WTC11 (cell line): Measurements from ENCODE around the gene CAND2. TPM values are rescaled to one million over a fixed set of nuclear protein-coding genes. Genes with fewer than 3 reads are reported as not detected.

Experiments used
- ATAC-seq: fragments of 200-7000 bp; cut with Tn5 transposase; 2 replicates; pipeline ENCODE4 v1.10.0; 2021; ENCODE audit warnings: mild to moderate bottlenecking, moderate library complexity
- CTCF ChIA-PET: fragments of 300-600 bp; sonication (Branson Sonifier 250); formaldehyde crosslinking; loops from one replicate; lab custom pipeline; 2021; ENCODE audit warnings: antibody characterized with exemption; lab: Charles Lee
- POLR2A ChIA-PET: fragments of 350-600 bp; sonication (Branson Sonifier 250); formaldehyde crosslinking; loops from one replicate; lab custom pipeline; 2021; ENCODE audit warnings: antibody characterized with exemption; lab: Charles Lee
- DNase-seq: peaks from one replicate; pipeline ENCODE4 v3.0.0; 2021; ENCODE audit warnings: low spot score
- H3K27ac Mint-ChIP-seq: 2 replicates; pipeline ENCODE4 v1.8.0; 2021; ENCODE audit warnings: mixed read lengths
- H3K27me3 Mint-ChIP-seq: 2 replicates; pipeline ENCODE4 v1.8.0; 2021; ENCODE audit warnings: low read depth, mild to moderate bottlenecking, moderate library complexity, mixed read lengths
- H3K36me3 Mint-ChIP-seq: 2 replicates; pipeline ENCODE4 v1.8.0; 2021; ENCODE audit warnings: mixed read lengths
- H3K4me1 Mint-ChIP-seq: 2 replicates; pipeline ENCODE4 v1.8.0; 2022; ENCODE audit warnings: mixed read lengths
- H3K4me3 Mint-ChIP-seq: 2 replicates; pipeline ENCODE4 v1.8.0; 2021; ENCODE audit warnings: mild to moderate bottlenecking, moderate library complexity, mixed read lengths
- H3K9me3 Mint-ChIP-seq: 2 replicates; pipeline ENCODE4 v1.8.0; 2021; ENCODE audit warnings: mixed read lengths
- CBFB ChIP-seq: sonication (generic); formaldehyde crosslinking; IDR thresholded peaks from 2 replicates; pipeline ENCODE4 v1.8.1; 2022; ENCODE audit warnings: mild to moderate bottlenecking, low read depth, missing genetic modification reagents
- CREM ChIP-seq: sonication (generic); formaldehyde crosslinking; IDR thresholded peaks from 2 replicates; pipeline ENCODE4 v1.8.1; 2022; ENCODE audit warnings: mild to moderate bottlenecking, missing genetic modification reagents, moderate library complexity
- MXD4 ChIP-seq: fragments of 250-450 bp; sonication (Bioruptor Pico); IDR thresholded peaks from 2 replicates; pipeline ENCODE4 v1.8.0; 2021; ENCODE audit warnings: mild to moderate bottlenecking, moderate library complexity, borderline replicate concordance
- MYBL2 ChIP-seq: sonication (generic); formaldehyde crosslinking; IDR thresholded peaks from 2 replicates; pipeline ENCODE4 v1.8.1; 2023; ENCODE audit warnings: mild to moderate bottlenecking, moderate library complexity, missing genetic modification reagents
- NFYB ChIP-seq: sonication (generic); formaldehyde crosslinking; conservative IDR thresholded peaks from 2 replicates; pipeline ENCODE4 v1.8.0; 2022; ENCODE audit warnings: low read depth, missing genetic modification reagents
- NR1H2 ChIP-seq: sonication (generic); formaldehyde crosslinking; IDR thresholded peaks from 2 replicates; pipeline ENCODE4 v1.9.0; 2021; ENCODE audit warnings: mild to moderate bottlenecking, moderate library complexity, missing genetic modification reagents
- SMAD3 ChIP-seq: sonication (generic); formaldehyde crosslinking; IDR thresholded peaks from 2 replicates; pipeline ENCODE4 v1.8.0; 2022; ENCODE audit warnings: missing genetic modification reagents, mild to moderate bottlenecking, borderline replicate concordance
- ZNF121 ChIP-seq: sonication (generic); formaldehyde crosslinking; IDR thresholded peaks from 2 replicates; pipeline ENCODE4 v1.8.0; 2023; ENCODE audit warnings: missing genetic modification reagents
- ZNF263 ChIP-seq: sonication (generic); formaldehyde crosslinking; IDR thresholded peaks from 2 replicates; pipeline ENCODE4 v1.8.1; 2022; ENCODE audit warnings: low read depth, mild to moderate bottlenecking, moderate library complexity, missing genetic modification reagents
- ZNF396 ChIP-seq: fragments of 250-450 bp; sonication (Bioruptor Pico); IDR thresholded peaks from 2 replicates; pipeline ENCODE4 v1.8.0; 2021; ENCODE audit warnings: mild to moderate bottlenecking, moderate library complexity, borderline replicate concordance
- total RNA-seq: library from RNA; stranded (reverse); gene quantifications from 3 replicates; pipeline ENCODE4 v1.2.3, GENCODE V29; 2021
- TF ChIP-seq, protein P1 (sequence below): fragments of 250-450 bp; sonication (Bioruptor Pico); conservative IDR thresholded peaks from 2 replicates; pipeline ENCODE4 v1.9.0; 2021; ENCODE audit warnings: mild to moderate bottlenecking
- TF ChIP-seq, protein P2 (sequence below): fragments of 250-450 bp; sonication (Bioruptor Pico); IDR thresholded peaks from 2 replicates; pipeline ENCODE4 v1.9.0; 2021; ENCODE audit warnings: mild to moderate bottlenecking
- TF ChIP-seq, protein P3 (sequence below): fragments of 250-450 bp; sonication (Bioruptor Pico); IDR thresholded peaks from 2 replicates; pipeline ENCODE4 v1.8.0; 2021; ENCODE audit warnings: mild to moderate bottlenecking
- TF ChIP-seq, protein P4 (sequence below): sonication (generic); formaldehyde crosslinking; IDR thresholded peaks from 2 replicates; pipeline ENCODE4 v1.8.0; 2022; ENCODE audit warnings: mild to moderate bottlenecking, missing genetic modification reagents
- TF ChIP-seq, protein P5 (sequence below): fragments of 250-450 bp; sonication (Bioruptor Pico); IDR thresholded peaks from 2 replicates; pipeline ENCODE4 v1.9.0; 2021; ENCODE audit warnings: moderate library complexity, mild to moderate bottlenecking, inconsistent platforms, borderline replicate concordance
- TF ChIP-seq, protein P6 (sequence below): fragments of 250-450 bp; sonication (Bioruptor Pico); IDR thresholded peaks from 2 replicates; pipeline ENCODE4 v2.1.2; 2022; ENCODE audit warnings: mild to moderate bottlenecking, moderate library complexity
- TF ChIP-seq, protein P7 (sequence below): sonication (generic); formaldehyde crosslinking; IDR thresholded peaks from 2 replicates; pipeline ENCODE4 v1.8.1; 2023; ENCODE audit warnings: mild to moderate bottlenecking, missing genetic modification reagents, borderline replicate concordance

CAND2 gene
- total RNA-seq, 1 experiment from 2014 or later = 15.4 TPM

DNA sequence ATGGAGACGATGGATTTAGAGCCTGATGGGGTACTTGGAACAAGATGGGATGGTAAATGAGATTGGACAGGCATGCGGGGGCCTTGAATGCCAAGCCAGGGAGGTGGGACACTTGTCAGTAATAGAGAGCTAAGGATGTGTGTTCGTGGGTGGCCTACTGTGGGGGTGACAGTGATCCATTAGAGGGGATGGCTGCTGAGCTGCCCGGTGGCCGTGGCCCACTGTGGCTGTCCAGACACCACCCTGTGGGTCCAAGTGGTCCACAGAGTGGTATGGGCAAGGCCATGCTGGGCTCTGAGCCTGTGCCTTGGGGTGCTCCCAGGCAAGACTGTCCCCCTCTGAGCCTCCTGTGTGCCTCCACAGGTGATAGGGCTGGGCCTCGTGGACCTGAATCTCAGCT, 17.5 kb downstream of the CAND2 start (continued):
- TF ChIP-seq, protein P1, sequence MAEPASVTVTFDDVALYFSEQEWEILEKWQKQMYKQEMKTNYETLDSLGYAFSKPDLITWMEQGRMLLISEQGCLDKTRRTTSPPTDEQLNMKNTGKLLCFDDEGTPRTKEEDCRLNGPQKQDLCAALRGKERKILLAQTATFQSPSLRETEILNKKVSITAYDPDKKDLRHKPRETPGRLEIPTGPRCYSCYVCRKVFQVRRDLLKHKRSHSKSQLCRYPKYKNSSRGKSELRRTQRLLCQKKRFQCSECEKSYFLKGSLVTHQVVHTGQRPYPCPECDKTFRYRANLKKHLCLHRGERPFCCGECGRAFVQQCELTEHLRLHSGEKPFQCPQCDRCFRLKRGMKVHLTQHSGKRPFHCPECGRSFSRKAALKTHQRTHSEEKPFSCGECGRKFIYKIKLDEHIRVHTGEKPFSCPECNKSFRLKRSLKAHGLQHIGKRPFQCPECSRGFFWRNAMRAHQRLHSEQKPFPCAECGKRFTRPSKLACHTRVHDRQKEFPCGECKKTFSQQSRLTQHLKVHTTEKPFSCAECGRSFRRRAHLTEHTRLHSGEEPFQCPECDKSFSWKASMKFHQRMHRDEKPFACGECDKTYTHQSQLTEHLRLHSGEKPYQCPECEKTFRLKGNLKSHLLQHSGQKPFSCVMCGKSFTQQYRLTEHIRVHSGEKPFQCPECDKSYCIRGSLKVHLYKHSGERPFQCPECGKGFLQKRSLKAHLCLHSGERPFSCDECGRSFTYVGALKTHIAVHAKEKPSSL (CRISPR knock-in tag) = no peak

DNA sequence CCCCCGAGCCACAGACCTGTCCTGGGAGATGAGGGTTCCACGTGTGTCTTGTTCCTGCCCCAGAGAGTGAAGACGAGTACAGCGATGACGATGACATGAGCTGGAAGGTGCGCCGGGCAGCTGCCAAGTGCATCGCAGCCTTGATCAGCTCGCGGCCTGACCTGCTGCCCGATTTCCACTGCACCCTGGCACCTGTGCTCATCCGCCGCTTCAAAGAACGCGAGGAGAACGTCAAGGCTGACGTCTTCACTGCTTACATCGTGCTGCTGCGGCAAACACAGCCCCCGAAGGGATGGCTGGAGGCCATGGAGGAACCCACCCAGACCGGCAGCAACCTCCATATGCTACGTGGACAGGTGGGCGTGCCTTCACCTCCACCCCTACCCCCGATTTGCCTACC, 18.6 kb downstream of the CAND2 start:
- H3K27me3 Mint-ChIP-seq = no peaks in the 10 kb centered on the region
- no peak overlapping the region for H3K4me3 Mint-ChIP-seq
- H3K9me3 Mint-ChIP-seq = no peaks in the 10 kb centered on the region
- no peak for DNase-seq
- ChIA-PET CTCF (interaction anchor here (0.9 to 1.6 kb wide), 7 partner anchors 15 to 136 kb away, joined by 3 to 7 read pairs (median 3); partner anchors contain the start of gene CAND2), POLR2A (no interaction called here)
- H3K36me3 Mint-ChIP-seq = no peaks in the 10 kb centered on the region
- no peak for ATAC-seq
- TF ChIP-seq, protein P2, sequence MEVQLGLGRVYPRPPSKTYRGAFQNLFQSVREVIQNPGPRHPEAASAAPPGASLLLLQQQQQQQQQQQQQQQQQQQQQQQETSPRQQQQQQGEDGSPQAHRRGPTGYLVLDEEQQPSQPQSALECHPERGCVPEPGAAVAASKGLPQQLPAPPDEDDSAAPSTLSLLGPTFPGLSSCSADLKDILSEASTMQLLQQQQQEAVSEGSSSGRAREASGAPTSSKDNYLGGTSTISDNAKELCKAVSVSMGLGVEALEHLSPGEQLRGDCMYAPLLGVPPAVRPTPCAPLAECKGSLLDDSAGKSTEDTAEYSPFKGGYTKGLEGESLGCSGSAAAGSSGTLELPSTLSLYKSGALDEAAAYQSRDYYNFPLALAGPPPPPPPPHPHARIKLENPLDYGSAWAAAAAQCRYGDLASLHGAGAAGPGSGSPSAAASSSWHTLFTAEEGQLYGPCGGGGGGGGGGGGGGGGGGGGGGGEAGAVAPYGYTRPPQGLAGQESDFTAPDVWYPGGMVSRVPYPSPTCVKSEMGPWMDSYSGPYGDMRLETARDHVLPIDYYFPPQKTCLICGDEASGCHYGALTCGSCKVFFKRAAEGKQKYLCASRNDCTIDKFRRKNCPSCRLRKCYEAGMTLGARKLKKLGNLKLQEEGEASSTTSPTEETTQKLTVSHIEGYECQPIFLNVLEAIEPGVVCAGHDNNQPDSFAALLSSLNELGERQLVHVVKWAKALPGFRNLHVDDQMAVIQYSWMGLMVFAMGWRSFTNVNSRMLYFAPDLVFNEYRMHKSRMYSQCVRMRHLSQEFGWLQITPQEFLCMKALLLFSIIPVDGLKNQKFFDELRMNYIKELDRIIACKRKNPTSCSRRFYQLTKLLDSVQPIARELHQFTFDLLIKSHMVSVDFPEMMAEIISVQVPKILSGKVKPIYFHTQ (CRISPR knock-in tag) = no peak
- no peak for TF ChIP-seq CBFB (CRISPR knock-in tag)
- no peak overlapping the region for H3K27ac Mint-ChIP-seq
- peaks cover 12% of the 10 kb centered on the region for H3K4me1 Mint-ChIP-seq

DNA sequence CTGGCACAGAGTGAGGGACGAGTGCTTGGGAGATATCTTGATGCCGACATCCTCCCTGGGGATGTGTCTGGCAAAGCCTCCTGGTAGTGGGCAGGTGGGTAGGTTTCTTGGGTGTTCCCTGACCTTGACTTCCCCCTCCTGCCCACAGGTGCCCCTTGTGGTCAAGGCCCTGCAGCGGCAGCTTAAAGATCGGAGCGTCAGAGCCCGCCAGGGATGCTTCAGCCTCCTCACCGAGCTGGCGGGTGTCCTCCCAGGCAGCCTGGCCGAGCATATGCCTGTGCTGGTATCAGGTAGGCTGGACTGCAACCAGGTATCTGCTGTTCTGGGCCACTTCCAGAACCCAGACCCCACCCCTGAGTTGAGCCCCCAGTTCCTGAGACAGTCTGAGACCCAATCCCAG, 19.2 kb downstream of the CAND2 start:
- DNase-seq (peak; percentile 43), ATAC-seq (peak; percentile 62)
- Mint-ChIP-seq H3K4me3 (no peak overlapping the region), H3K4me1 (peaks cover 11% of the 10 kb centered on the region), H3K9me3 (no peaks in the 10 kb centered on the region), H3K36me3 (no peaks in the 10 kb centered on the region), H3K27me3 (no peaks in the 10 kb centered on the region), H3K27ac (0 out of 2 replicates have a peak overlapping the region, but pooled peaks have one; percentile 57)
- ChIA-PET POLR2A (no interaction called here), CTCF (interaction anchor here (0.6 to 1.6 kb wide), 9 partner anchors 15 to 135 kb away, joined by 3 to 7 read pairs (median 3); partner anchors contain the start of genes CAND2 and RPL32)
- TF ChIP-seq MYBL2 (CRISPR knock-in tag) = no peak
- TF ChIP-seq ZNF263 = no peak
- no peak for TF ChIP-seq NFYB (CRISPR knock-in tag)
- no peak for TF ChIP-seq ZNF396 (CRISPR knock-in tag)
- TF ChIP-seq MXD4 (CRISPR knock-in tag) = no peak
- TF ChIP-seq NR1H2 (CRISPR knock-in tag) = no peak
- TF ChIP-seq CREM (CRISPR knock-in tag) = no peak
- TF ChIP-seq, protein P3, sequence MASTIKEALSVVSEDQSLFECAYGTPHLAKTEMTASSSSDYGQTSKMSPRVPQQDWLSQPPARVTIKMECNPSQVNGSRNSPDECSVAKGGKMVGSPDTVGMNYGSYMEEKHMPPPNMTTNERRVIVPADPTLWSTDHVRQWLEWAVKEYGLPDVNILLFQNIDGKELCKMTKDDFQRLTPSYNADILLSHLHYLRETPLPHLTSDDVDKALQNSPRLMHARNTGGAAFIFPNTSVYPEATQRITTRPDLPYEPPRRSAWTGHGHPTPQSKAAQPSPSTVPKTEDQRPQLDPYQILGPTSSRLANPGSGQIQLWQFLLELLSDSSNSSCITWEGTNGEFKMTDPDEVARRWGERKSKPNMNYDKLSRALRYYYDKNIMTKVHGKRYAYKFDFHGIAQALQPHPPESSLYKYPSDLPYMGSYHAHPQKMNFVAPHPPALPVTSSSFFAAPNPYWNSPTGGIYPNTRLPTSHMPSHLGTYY (CRISPR knock-in tag) = no peak
- TF ChIP-seq, protein P4, sequence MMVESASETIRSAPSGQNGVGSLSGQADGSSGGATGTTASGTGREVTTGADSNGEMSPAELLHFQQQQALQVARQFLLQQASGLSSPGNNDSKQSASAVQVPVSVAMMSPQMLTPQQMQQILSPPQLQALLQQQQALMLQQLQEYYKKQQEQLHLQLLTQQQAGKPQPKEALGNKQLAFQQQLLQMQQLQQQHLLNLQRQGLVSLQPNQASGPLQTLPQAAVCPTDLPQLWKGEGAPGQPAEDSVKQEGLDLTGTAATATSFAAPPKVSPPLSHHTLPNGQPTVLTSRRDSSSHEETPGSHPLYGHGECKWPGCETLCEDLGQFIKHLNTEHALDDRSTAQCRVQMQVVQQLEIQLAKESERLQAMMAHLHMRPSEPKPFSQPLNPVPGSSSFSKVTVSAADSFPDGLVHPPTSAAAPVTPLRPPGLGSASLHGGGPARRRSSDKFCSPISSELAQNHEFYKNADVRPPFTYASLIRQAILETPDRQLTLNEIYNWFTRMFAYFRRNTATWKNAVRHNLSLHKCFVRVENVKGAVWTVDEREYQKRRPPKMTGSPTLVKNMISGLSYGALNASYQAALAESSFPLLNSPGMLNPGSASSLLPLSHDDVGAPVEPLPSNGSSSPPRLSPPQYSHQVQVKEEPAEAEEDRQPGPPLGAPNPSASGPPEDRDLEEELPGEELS = no peak
- TF ChIP-seq ZNF121 (CRISPR knock-in tag) = no peak
- TF ChIP-seq, protein P5, sequence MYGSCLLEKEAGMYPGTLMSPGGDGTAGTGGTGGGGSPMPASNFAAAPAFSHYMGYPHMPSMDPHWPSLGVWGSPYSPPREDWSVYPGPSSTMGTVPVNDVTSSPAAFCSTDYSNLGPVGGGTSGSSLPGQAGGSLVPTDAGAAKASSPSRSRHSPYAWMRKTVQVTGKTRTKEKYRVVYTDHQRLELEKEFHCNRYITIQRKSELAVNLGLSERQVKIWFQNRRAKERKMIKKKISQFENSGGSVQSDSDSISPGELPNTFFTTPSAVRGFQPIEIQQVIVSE = no peak
- TF ChIP-seq, protein P6, sequence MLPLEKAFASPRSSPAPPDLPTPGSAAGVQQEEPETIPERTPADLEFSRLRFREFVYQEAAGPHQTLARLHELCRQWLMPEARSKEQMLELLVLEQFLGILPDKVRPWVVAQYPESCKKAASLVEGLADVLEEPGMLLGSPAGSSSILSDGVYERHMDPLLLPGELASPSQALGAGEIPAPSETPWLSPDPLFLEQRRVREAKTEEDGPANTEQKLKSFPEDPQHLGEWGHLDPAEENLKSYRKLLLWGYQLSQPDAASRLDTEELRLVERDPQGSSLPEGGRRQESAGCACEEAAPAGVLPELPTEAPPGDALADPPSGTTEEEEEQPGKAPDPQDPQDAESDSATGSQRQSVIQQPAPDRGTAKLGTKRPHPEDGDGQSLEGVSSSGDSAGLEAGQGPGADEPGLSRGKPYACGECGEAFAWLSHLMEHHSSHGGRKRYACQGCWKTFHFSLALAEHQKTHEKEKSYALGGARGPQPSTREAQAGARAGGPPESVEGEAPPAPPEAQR (CRISPR knock-in tag) = no peak
- no peak for TF ChIP-seq SMAD3
- TF ChIP-seq, protein P7, sequence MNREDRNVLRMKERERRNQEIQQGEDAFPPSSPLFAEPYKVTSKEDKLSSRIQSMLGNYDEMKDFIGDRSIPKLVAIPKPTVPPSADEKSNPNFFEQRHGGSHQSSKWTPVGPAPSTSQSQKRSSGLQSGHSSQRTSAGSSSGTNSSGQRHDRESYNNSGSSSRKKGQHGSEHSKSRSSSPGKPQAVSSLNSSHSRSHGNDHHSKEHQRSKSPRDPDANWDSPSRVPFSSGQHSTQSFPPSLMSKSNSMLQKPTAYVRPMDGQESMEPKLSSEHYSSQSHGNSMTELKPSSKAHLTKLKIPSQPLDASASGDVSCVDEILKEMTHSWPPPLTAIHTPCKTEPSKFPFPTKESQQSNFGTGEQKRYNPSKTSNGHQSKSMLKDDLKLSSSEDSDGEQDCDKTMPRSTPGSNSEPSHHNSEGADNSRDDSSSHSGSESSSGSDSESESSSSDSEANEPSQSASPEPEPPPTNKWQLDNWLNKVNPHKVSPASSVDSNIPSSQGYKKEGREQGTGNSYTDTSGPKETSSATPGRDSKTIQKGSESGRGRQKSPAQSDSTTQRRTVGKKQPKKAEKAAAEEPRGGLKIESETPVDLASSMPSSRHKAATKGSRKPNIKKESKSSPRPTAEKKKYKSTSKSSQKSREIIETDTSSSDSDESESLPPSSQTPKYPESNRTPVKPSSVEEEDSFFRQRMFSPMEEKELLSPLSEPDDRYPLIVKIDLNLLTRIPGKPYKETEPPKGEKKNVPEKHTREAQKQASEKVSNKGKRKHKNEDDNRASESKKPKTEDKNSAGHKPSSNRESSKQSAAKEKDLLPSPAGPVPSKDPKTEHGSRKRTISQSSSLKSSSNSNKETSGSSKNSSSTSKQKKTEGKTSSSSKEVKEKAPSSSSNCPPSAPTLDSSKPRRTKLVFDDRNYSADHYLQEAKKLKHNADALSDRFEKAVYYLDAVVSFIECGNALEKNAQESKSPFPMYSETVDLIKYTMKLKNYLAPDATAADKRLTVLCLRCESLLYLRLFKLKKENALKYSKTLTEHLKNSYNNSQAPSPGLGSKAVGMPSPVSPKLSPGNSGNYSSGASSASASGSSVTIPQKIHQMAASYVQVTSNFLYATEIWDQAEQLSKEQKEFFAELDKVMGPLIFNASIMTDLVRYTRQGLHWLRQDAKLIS (CRISPR knock-in tag) = no peak
